IMR-90 (cell line): ENCODE data around the gene MEGF6. TPM values are rescaled to one million over a fixed set of nuclear protein-coding genes. Genes with fewer than 3 reads are reported as not detected.

Experiments used
- ATAC-seq: fragments of 200-7000 bp; cut with Tn5 transposase; 2 replicates; pipeline ENCODE4 v1.9.1; 2020; ENCODE audit warnings: low read depth, mild to moderate bottlenecking, moderate library complexity
- BruUV-seq: library from RNA; stranded (reverse); fragments of 400-500 nt; replicated peaks from 2 replicates; lab custom pipeline; 2021; lab: Mats Ljungman, UMichigan
- CTCF ChIA-PET: fragments of 300-600 bp; formaldehyde crosslinking; extraction: SDS; loops from one replicate; lab custom pipeline; 2021; ENCODE audit warnings: antibody characterized with exemption; lab: Yijun Ruan, JAX
- POLR2A ChIA-PET: fragments of 300-600 bp; sonication (Branson Sonifier 250); formaldehyde crosslinking; loops from one replicate; lab custom pipeline; 2022; ENCODE audit warnings: antibody characterized with exemption; ENCODE audit not compliant: unreplicated experiment; lab: Charles Lee
- DNase-seq: peaks from one replicate; pipeline ENCODE4 v3.0.0; 2013
- H2AFZ ChIP-seq: replicated peaks from 2 replicates; pipeline ENCODE3; 2013; ENCODE audit warnings: low read length, mild to moderate bottlenecking; ENCODE audit not compliant: poor library complexity
- H2AK5ac ChIP-seq: 2 replicates; pipeline ENCODE4 v1.6.1; 2013; ENCODE audit warnings: low read depth, low read length, inconsistent platforms
- H2AK9ac ChIP-seq: replicated peaks from 2 replicates; pipeline ENCODE3; 2013; ENCODE audit warnings: mild to moderate bottlenecking, low read depth, low read length, moderate library complexity; ENCODE audit not compliant: poor library complexity
- H2BK120ac ChIP-seq: 2 replicates; pipeline ENCODE4 v1.6.1; 2013; ENCODE audit warnings: low read depth, low read length, inconsistent platforms
- H2BK15ac ChIP-seq: 3 replicates; pipeline ENCODE4 v1.6.1; 2013; ENCODE audit warnings: low read depth, low read length, inconsistent platforms
- H2BK20ac ChIP-seq: 2 replicates; pipeline ENCODE4 v1.6.1; 2013; ENCODE audit warnings: low read depth, mild to moderate bottlenecking, inconsistent platforms, low read length, moderate library complexity
- H2BK5ac ChIP-seq: 2 replicates; pipeline ENCODE4 v1.6.1; 2013; ENCODE audit warnings: mild to moderate bottlenecking, low read depth, low read length, inconsistent platforms; ENCODE audit not compliant: poor library complexity, severe bottlenecking
- H3K14ac ChIP-seq: replicated peaks from 2 replicates; pipeline ENCODE4 v1.6.1; 2013; ENCODE audit warnings: low read depth, low read length, inconsistent platforms
- H3K18ac ChIP-seq: 2 replicates; pipeline ENCODE4 v1.6.1; 2013; ENCODE audit warnings: low read depth, low read length, control low read depth
- H3K23ac ChIP-seq: 2 replicates; pipeline ENCODE4 v1.6.1; 2013; ENCODE audit warnings: low read depth, low read length, inconsistent platforms
- H3K27ac ChIP-seq: 2 replicates; pipeline ENCODE4 v1.5.1; 2013; ENCODE audit warnings: mild to moderate bottlenecking, control low read depth, low read length; ENCODE audit not compliant: insufficient read depth
- H3K27me3 ChIP-seq: 2 replicates; pipeline ENCODE4 v1.6.1; 2013; ENCODE audit warnings: low read length; ENCODE audit not compliant: control insufficient read depth, insufficient read depth
- H3K36me3 ChIP-seq: 2 replicates; pipeline ENCODE4 v1.6.1; 2013; ENCODE audit warnings: low read length, mixed read lengths; ENCODE audit not compliant: control insufficient read depth, insufficient read depth
- H3K4ac ChIP-seq: 2 replicates; pipeline ENCODE4 v1.6.1; 2013; ENCODE audit warnings: low read depth, low read length, inconsistent platforms
- H3K4me1 ChIP-seq: 2 replicates; pipeline ENCODE4 v1.6.1; 2013; ENCODE audit warnings: low read length, mixed read lengths; ENCODE audit not compliant: control insufficient read depth, insufficient read depth
- H3K4me2 ChIP-seq: 2 replicates; pipeline ENCODE4 v1.6.1; 2013; ENCODE audit warnings: low read depth, mild to moderate bottlenecking, control low read depth, low read length, moderate library complexity
- H3K4me3 ChIP-seq: 2 replicates; pipeline ENCODE4 v1.5.1; 2013; ENCODE audit warnings: low read depth, mild to moderate bottlenecking, control low read depth, low read length, moderate library complexity; ENCODE audit not compliant: insufficient read depth
- H3K56ac ChIP-seq: 2 replicates; pipeline ENCODE4 v1.6.1; 2013; ENCODE audit warnings: low read length, inconsistent platforms; ENCODE audit not compliant: insufficient read depth; ENCODE audit errors: extremely low read depth
- H3K79me1 ChIP-seq, 2 experiments: 2 replicates each; pipeline ENCODE4 v1.6.1; 2013; ENCODE audit warnings: low read length in 2 of 2, inconsistent platforms in 1 of 2, low read depth in 1 of 2
- H3K9ac ChIP-seq: 2 replicates; pipeline ENCODE4 v1.6.1; 2013; ENCODE audit warnings: low read depth, low read length, control low read depth
- H3K9me1 ChIP-seq: 2 replicates; pipeline ENCODE4 v1.6.1; 2013; ENCODE audit warnings: low read length, inconsistent platforms; ENCODE audit not compliant: insufficient read depth
- H3K9me3 ChIP-seq: 2 replicates; pipeline ENCODE4 v1.6.1; 2013; ENCODE audit warnings: low read length; ENCODE audit not compliant: control insufficient read depth, insufficient read depth
- H4K20me1 ChIP-seq: 2 replicates; pipeline ENCODE4 v1.6.1; 2013; ENCODE audit warnings: low read length, inconsistent platforms; ENCODE audit not compliant: insufficient read depth
- H4K5ac ChIP-seq: 2 replicates; pipeline ENCODE4 v1.6.1; 2013; ENCODE audit warnings: mild to moderate bottlenecking, low read depth, low read length, control low read depth
- H4K8ac ChIP-seq, 2 experiments: 2 replicates each; pipeline ENCODE4 v1.6.1; 2013; ENCODE audit warnings: low read depth in 2 of 2, low read length in 2 of 2, control low read depth in 1 of 2, inconsistent platforms in 1 of 2
- H4K91ac ChIP-seq: 2 replicates; pipeline ENCODE4 v1.6.1; 2013; ENCODE audit warnings: low read depth, low read length, inconsistent platforms; ENCODE audit not compliant: insufficient read depth
- BHLHE40 ChIP-seq: fragments of 150-350 bp; IDR thresholded peaks from 2 replicates; pipeline ENCODE4 v1.6.1; 2016; ENCODE audit warnings: mild to moderate bottlenecking, low read depth, low read length
- CHD1 ChIP-seq: IDR thresholded peaks from 2 replicates; pipeline ENCODE4 v1.6.1; 2012; ENCODE audit warnings: low read depth, low read length, improper control_type of control experiment
- MAZ ChIP-seq: IDR thresholded peaks from 2 replicates; pipeline ENCODE4 v1.6.1; 2012; ENCODE audit warnings: low read depth, mild to moderate bottlenecking, low read length, improper control_type of control experiment, moderate library complexity, borderline replicate concordance
- NFE2L2 ChIP-seq: fragments of 150-350 bp; IDR thresholded peaks from 2 replicates; pipeline ENCODE4 v1.6.1; 2016; ENCODE audit warnings: low read depth, mild to moderate bottlenecking, low read length
- RCOR1 ChIP-seq: IDR thresholded peaks from 2 replicates; pipeline ENCODE4 v1.6.1; 2012; ENCODE audit warnings: mild to moderate bottlenecking, low read length, improper control_type of control experiment; ENCODE audit not compliant: insufficient replicate concordance
- SMC3 ChIP-seq: fragments of 150-350 bp; IDR thresholded peaks from 2 replicates; pipeline ENCODE4 v1.6.1; 2016; ENCODE audit warnings: low read depth, mild to moderate bottlenecking, antibody characterized with exemption, low read length, moderate library complexity
- WGBS, 2 experiments: methylation state at CpG; one replicate each; pipeline versions ENCODE4 v1.1.5 to v1.1.7; 2013; ENCODE audit warnings: missing lambda C conversion rate in 2 of 2; ENCODE audit not compliant: insufficient read length in 1 of 2; ENCODE audit errors: extremely low coverage in 2 of 2; 5-methylcytosine and 5-hydroxymethylcytosine counted together
- dilution Hi-C: fragments of 300-500 bp; cut with HindIII; formaldehyde crosslinking; loops from one replicate; pipeline ENCODE4 v1.14.3; 2018; ENCODE audit warnings: low sequenced_read_pairs; ENCODE audit not compliant: unreplicated experiment
- in situ Hi-C: fragments of 300-500 bp; cut with MboI; formaldehyde crosslinking; loops from 3 replicates; pipeline ENCODE4 v1.14.3; 2019; ENCODE audit warnings: low sequenced_read_pairs, inconsistent platforms, mixed read lengths
- intact Hi-C: fragments of 100-400 bp; cut with micrococcal nuclease; formaldehyde crosslinking; loops from 2 replicates; pipeline ENCODE4 v1.10.0; 2022
- polyA plus RNA-seq, 3 experiments: library from polyadenylated mRNA; depleted of rRNA; stranded (reverse); fragments of >200 nt; gene quantifications; 2 replicates each; pipeline ENCODE4 v1.2.3, GENCODE V29; 2012; ENCODE audit warnings: low replicate concordance in 1 of 3
- total RNA-seq: library from RNA; depleted of rRNA; stranded (reverse); fragments of >200 nt; gene quantifications from 2 replicates; pipeline ENCODE4 v1.2.3, GENCODE V29; 2012
- TF ChIP-seq, protein P1 (sequence below): conservative IDR thresholded peaks from 2 replicates; pipeline ENCODE4 v1.5.1; 2012; ENCODE audit warnings: mild to moderate bottlenecking, low read depth, low read length, improper control_type of control experiment
- TF ChIP-seq, protein P2 (sequence below): fragments of 150-350 bp; IDR thresholded peaks from 2 replicates; pipeline ENCODE4 v1.6.1; 2017; ENCODE audit warnings: mild to moderate bottlenecking, antibody characterized with exemption, low read length, low read depth

Gene MEGF6
- total and polyA plus RNA-seq, 2 of the 4 experiments (the other 2 are of a cell fraction): 0.72 to 4.1 TPM

DNA sequence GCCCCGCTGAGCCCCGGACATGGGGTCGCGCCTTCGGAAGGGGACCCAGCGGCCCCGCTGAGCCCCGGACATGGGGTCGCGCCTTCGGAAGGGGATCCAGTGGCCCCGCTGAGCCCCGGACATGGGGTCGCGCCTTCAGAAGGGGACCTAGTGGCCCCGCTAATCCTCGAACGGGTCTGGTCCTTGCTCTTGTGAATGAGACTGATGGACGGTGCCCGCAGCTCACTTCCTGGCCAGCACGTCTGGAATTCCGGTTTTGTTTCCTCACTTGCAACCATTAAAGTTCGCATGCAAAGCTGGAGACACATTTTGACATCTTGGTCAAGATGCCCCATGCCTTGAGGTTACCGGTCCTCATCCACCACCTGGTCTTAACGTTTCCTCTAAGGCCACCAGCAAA is 33.0 kb upstream of the MEGF6 start:
- dilution Hi-C loops: no loop called here
- intact Hi-C loops: no loop called here
- H2AFZ ChIP-seq: no peak overlapping the region
- no TSS peak for BruUV-seq
- H2AK5ac ChIP-seq: no peak overlapping the region
- no peak overlapping the region for H3K4me2 ChIP-seq
- TF ChIP-seq MAZ (no peak), BHLHE40 (no peak), SMC3 (no peak), RCOR1 (no peak), NFE2L2 (no peak), CHD1 (no peak)
- TF ChIP-seq, protein P1, sequence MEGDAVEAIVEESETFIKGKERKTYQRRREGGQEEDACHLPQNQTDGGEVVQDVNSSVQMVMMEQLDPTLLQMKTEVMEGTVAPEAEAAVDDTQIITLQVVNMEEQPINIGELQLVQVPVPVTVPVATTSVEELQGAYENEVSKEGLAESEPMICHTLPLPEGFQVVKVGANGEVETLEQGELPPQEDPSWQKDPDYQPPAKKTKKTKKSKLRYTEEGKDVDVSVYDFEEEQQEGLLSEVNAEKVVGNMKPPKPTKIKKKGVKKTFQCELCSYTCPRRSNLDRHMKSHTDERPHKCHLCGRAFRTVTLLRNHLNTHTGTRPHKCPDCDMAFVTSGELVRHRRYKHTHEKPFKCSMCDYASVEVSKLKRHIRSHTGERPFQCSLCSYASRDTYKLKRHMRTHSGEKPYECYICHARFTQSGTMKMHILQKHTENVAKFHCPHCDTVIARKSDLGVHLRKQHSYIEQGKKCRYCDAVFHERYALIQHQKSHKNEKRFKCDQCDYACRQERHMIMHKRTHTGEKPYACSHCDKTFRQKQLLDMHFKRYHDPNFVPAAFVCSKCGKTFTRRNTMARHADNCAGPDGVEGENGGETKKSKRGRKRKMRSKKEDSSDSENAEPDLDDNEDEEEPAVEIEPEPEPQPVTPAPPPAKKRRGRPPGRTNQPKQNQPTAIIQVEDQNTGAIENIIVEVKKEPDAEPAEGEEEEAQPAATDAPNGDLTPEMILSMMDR: no peak
- TF ChIP-seq, protein P2, sequence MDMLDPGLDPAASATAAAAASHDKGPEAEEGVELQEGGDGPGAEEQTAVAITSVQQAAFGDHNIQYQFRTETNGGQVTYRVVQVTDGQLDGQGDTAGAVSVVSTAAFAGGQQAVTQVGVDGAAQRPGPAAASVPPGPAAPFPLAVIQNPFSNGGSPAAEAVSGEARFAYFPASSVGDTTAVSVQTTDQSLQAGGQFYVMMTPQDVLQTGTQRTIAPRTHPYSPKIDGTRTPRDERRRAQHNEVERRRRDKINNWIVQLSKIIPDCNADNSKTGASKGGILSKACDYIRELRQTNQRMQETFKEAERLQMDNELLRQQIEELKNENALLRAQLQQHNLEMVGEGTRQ: no peak
- no peak overlapping the region for H3K18ac ChIP-seq
- ATAC-seq: no peak
- no peak overlapping the region for H2AK9ac ChIP-seq
- no peaks in the 10 kb centered on the region for H3K4me1 ChIP-seq
- 95% methylated on average over 6 of the region's 25 CpGs; no CpG with 5 or more reads in 1 of the 2 experiments for WGBS, 2 experiments
- no peak overlapping the region for H4K91ac ChIP-seq
- no peak overlapping the region for H4K5ac ChIP-seq
- H3K79me1 ChIP-seq: peaks cover 4 to 11% of the 10 kb centered on the region in 2 experiments
- H2BK20ac ChIP-seq: no peak overlapping the region
- no peak overlapping the region for H4K8ac ChIP-seq
- H3K9me1 ChIP-seq: 0 out of 2 replicates have a peak, but pooled peaks cover 3% of the 10 kb centered on the region
- H2BK5ac ChIP-seq: no peak overlapping the region
- no peak overlapping the region for H3K27ac ChIP-seq
- H3K23ac ChIP-seq: no peak overlapping the region
- no peak overlapping the region for H3K4me3 ChIP-seq
- H3K56ac ChIP-seq: no peak overlapping the region
- no peaks in the 10 kb centered on the region for H3K27me3 ChIP-seq
- ChIA-PET POLR2A (no interaction called here), CTCF (no interaction called here)
- no peak overlapping the region for H3K14ac ChIP-seq
- H2BK120ac ChIP-seq: no peak overlapping the region
- no peak overlapping the region for H3K4ac ChIP-seq
- in situ Hi-C loops: no loop called here
- H3K9ac ChIP-seq: no peak overlapping the region
- peaks cover 31% of the 10 kb centered on the region for H3K36me3 ChIP-seq
- DNase-seq: no peak
- H2BK15ac ChIP-seq: no peak overlapping the region
- no peaks in the 10 kb centered on the region for H4K20me1 ChIP-seq
- H3K9me3 ChIP-seq: no peaks in the 10 kb centered on the region
